ENCODE measurements around the gene ENOX2. TPM values are rescaled to one million over a fixed set of nuclear protein-coding genes. Genes with fewer than 3 reads are reported as not detected.
"Not testable (repeated sequence)": the region's sequence is repeated elsewhere in the genome, so short reads cannot be mapped to it uniquely, and the experiment has no call there.

ENOX2 gene
- total RNA-seq, 4 donors from 2014 or later: 1.5 to 10.4 (median 4.6) TPM

DNA sequence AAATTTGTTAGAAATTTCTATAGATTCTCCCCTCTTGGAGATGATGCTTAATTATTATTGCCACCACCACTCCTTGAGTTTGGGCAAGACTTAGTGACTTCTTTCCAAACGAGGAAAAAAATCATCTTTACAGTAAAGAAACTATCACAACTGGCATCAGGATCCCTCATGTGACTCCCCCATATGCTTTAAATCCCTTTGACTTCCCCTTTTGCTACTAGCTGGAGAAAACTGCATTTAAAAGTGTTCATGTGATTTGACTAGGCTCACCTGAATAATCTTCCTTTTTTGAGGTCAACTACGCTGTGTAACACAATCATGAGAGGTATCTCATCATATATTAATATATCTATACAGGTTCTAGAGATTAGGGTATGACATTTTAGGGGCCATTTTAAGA is 30.3 kb upstream of the ENOX2 start:
- WGBS, 2 donors (ENCODE audit: low coverage in 1 of 2): 63% methylated on average over 2 of the region's 2 CpGs; no CpG with 5 or more reads in 1 of the 2 donors
- intact Hi-C loops (cut with DNase I; ENCODE audit: low total_unique reads): no loop called here
- no peak for TF ChIP-seq POLR2A (IDR thresholded peaks at IDR 0.05)
- TF ChIP-seq POLR2AphosphoS5 (IDR thresholded peaks at IDR 0.05): no peak
- Histone ChIP-seq H3K27me3 (no peaks in the 10 kb centered on the region), H3K4me3 (no peak overlapping the region), H3K36me3 (no peaks in the 10 kb centered on the region), H3K9me3 (no peaks in the 10 kb centered on the region), H3K27ac (no peak overlapping the region), H3K4me1 (no peaks in the 10 kb centered on the region)
- in situ Hi-C loops (cut with MboI; ENCODE audit: low pct_ligation_motif_present in 1 of 4, low pct_unique_long_range_greater_than_20kb in 1 of 4, low sequenced_read_pairs in 3 of 4): no loop called here
- no peak for DNase-seq

DNA sequence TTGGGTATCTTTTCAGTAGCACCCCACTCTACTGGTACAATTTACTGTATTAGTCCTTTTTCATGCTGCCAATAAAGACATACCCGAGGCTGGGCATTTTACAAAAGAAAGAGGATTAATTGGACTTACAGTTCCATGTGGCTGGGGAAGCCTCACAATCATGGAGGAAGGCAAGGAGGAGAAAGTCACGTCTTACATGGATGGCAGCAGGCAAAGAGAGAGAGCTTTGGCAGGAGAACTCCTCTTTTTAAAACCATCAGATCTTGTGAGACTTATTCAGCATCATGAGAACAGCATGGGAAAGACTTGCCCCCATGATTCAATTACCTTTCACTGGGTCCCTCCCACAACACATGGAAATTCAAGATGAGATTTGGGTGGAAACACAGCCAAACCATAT is 17.4 kb upstream of the ENOX2 start:
- H3K9me3 ChIP-seq; DNase-seq; H3K4me1 ChIP-seq; H3K27ac ChIP-seq; H3K4me3 ChIP-seq; H3K36me3 ChIP-seq; H3K27me3 ChIP-seq; intact Hi-C loops (cut with DNase I; ENCODE audit: low total_unique reads): not testable (repeated sequence)
- in situ Hi-C loops (cut with MboI; ENCODE audit: low pct_ligation_motif_present in 1 of 4, low pct_unique_long_range_greater_than_20kb in 1 of 4, low sequenced_read_pairs in 3 of 4): loop anchor here (25.0 kb wide), 3 partner anchors 383 to 1308 kb away; partner anchors contain the start of gene GPR119 (in 2 of the 4)
- WGBS, 2 donors (ENCODE audit: low coverage in 1 of 2): 37% methylated on average over 2 of the region's 2 CpGs; no CpG with 5 or more reads in 1 of the 2 donors

DNA sequence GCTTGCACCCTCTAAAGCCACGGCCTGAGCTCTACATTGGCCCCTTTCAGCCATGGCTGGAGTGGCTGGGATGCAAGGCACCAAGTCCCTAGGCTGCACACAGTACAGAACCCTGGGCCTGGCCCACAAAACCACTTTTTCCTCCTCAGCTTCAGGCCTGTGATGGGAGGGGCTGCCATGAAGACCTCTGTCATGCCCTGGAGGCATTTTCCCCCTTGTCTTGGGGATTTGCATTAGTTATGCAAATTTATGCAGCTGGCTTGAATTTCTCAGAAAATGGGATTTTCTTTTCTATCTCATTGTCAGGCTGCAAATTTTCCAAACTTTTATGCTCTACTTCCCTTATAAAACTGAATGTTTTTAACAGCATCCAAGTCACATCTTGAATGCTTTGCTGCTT is 16.7 kb upstream of the ENOX2 start:
- H3K9me3 ChIP-seq; H3K27ac ChIP-seq; H3K4me3 ChIP-seq; H3K4me1 ChIP-seq; DNase-seq; H3K36me3 ChIP-seq; H3K27me3 ChIP-seq; intact Hi-C loops (cut with DNase I; ENCODE audit: low total_unique reads): not testable (repeated sequence)
- 45% methylated on average over 1 of the region's 1 CpG; no CpG with 5 or more reads in 1 of the 2 donors for WGBS, 2 donors (ENCODE audit: low coverage in 1 of 2)
- in situ Hi-C loops (cut with MboI; ENCODE audit: low pct_ligation_motif_present in 1 of 4, low pct_unique_long_range_greater_than_20kb in 1 of 4, low sequenced_read_pairs in 3 of 4): loop anchor here (10.0 to 25.0 kb wide), 5 partner anchors 375 to 1307 kb away; partner anchors contain the start of gene GPR119 (in 2 of the 4)

DNA sequence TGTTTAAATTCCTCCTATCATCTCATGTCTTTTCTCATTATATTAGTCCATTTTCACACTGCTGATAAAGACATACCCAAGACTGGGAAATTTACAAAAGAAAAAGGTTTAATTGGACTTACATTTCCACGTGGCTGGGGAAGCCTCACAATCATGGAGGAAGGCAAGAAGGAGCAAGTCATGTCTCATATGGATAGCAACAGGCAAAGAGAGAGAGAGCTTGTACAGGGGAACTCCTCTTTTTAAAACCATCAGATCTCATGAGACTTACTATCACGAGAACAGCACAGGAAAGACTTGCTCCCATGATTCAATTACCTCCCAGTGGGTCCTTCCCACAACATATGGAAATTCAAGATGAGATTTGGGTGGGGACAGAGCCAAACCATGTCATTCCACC is 15.5 kb upstream of the ENOX2 start:
- H3K27ac ChIP-seq; H3K27me3 ChIP-seq; intact Hi-C loops (cut with DNase I; ENCODE audit: low total_unique reads); H3K4me3 ChIP-seq; H3K36me3 ChIP-seq; DNase-seq; H3K9me3 ChIP-seq; H3K4me1 ChIP-seq: not testable (repeated sequence)
- WGBS, 2 donors (ENCODE audit: low coverage in 1 of 2): 31 to 33% methylated on average over 2 of the region's 2 CpGs
- in situ Hi-C loops (cut with MboI; ENCODE audit: low pct_ligation_motif_present in 1 of 4, low pct_unique_long_range_greater_than_20kb in 1 of 4, low sequenced_read_pairs in 3 of 4): loop anchor here (10.0 to 25.0 kb wide), 5 partner anchors 374 to 1306 kb away; partner anchors contain the start of gene GPR119 (in 2 of the 4)

DNA sequence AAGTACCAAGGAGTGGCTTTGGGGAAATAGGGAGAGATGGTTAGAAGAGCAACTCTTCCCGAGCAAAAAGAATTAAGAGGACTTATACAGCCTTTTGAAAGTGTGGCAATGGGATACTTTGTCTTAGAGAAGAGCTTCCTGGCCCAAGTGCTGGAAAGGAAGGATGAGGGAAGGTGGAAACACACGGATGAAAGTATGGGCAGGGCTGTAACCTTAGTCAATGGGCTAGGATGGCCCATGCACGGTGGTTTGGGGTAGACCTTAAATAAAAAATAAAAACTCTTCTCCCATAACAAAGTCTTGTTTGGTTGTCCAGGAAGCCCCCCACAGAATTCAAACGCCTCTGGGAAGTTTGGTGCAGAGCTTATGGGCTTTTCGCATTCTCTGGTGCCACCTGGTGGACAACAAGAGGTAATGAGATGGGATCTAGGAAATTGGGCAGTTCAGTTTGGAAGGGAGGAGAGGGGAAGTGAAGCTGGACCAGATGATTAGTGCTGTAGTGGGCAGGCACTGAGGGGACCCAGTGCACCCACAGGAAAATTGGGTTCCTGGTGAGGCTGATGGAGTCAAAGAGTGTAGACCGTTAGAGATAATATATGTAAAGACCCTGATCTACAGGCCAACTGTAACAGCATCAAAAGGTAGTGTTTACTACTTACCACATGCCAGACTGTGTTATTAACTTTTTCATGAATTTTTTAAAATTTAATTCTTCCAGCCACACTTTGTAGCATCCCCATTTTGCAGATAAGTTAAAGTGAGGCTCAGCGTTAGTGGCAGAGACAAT is 13.8 kb upstream of the ENOX2 start:
- intact Hi-C loops (cut with DNase I; ENCODE audit: low total_unique reads): no loop called here
- in situ Hi-C loops (cut with MboI; ENCODE audit: low pct_ligation_motif_present in 1 of 4, low pct_unique_long_range_greater_than_20kb in 1 of 4, low sequenced_read_pairs in 3 of 4): loop anchor here (10.0 to 25.0 kb wide), 5 partner anchors 372 to 1305 kb away; partner anchors contain the start of gene GPR119 (in 2 of the 4)
- WGBS, 2 donors (ENCODE audit: low coverage in 1 of 2): 32 to 57% methylated on average over 1 to 7 of the region's 7 CpGs
- Histone ChIP-seq H3K4me3 (no peak overlapping the region), H3K9me3 (no peaks in the 10 kb centered on the region), H3K36me3 (no peaks in the 10 kb centered on the region), H3K27me3 (no peaks in the 10 kb centered on the region), H3K4me1 (no peaks in the 10 kb centered on the region), H3K27ac (no peak overlapping the region)
- DNase-seq: peak; percentile 35
- TF ChIP-seq, protein P1, sequence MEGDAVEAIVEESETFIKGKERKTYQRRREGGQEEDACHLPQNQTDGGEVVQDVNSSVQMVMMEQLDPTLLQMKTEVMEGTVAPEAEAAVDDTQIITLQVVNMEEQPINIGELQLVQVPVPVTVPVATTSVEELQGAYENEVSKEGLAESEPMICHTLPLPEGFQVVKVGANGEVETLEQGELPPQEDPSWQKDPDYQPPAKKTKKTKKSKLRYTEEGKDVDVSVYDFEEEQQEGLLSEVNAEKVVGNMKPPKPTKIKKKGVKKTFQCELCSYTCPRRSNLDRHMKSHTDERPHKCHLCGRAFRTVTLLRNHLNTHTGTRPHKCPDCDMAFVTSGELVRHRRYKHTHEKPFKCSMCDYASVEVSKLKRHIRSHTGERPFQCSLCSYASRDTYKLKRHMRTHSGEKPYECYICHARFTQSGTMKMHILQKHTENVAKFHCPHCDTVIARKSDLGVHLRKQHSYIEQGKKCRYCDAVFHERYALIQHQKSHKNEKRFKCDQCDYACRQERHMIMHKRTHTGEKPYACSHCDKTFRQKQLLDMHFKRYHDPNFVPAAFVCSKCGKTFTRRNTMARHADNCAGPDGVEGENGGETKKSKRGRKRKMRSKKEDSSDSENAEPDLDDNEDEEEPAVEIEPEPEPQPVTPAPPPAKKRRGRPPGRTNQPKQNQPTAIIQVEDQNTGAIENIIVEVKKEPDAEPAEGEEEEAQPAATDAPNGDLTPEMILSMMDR (IDR thresholded peaks at IDR 0.05): peak; percentile 57 to 87 (median 65)
- TF ChIP-seq POLR2AphosphoS5 (IDR thresholded peaks at IDR 0.05): no peak

DNA sequence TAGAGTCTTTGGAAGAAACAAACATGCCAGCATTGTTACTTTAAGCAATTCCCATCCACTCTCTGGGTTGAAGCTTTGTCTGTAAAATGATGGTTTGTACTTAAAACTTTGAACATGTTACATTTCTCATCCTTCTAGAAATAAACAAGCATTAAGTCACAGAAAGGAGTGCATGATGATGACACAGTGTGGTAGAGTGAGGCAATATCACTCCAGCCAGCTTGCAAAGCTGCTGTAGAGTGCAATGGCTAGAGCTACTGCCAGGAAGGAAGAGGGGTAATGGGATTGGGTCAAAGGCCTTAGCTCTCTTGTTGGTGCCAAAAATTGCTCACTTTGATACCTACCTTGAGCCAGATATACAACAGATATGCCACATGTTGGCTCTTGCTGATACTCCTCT is 12.3 kb upstream of the ENOX2 start:
- intact Hi-C loops (cut with DNase I; ENCODE audit: low total_unique reads): loop anchor here (2.0 kb wide), 1 partner anchor 525 kb away; no protein-coding TSS in a partner anchor
- H3K36me3 ChIP-seq: no peaks in the 10 kb centered on the region
- in situ Hi-C loops (cut with MboI; ENCODE audit: low pct_ligation_motif_present in 1 of 4, low pct_unique_long_range_greater_than_20kb in 1 of 4, low sequenced_read_pairs in 3 of 4): loop anchor here (10.0 to 25.0 kb wide), 5 partner anchors 371 to 1303 kb away; partner anchors contain the start of gene GPR119 (in 2 of the 4)
- TF ChIP-seq POLR2AphosphoS5 (IDR thresholded peaks at IDR 0.05): no peak
- no peak for TF ChIP-seq POLR2A (IDR thresholded peaks at IDR 0.05)
- TF ChIP-seq, protein P1 (IDR thresholded peaks at IDR 0.05): no peak
- no peak for TF ChIP-seq EP300 (IDR thresholded peaks at IDR 0.05; ENCODE audit: low read depth)
- no peaks in the 10 kb centered on the region for H3K27me3 ChIP-seq
- no peaks in the 10 kb centered on the region for H3K9me3 ChIP-seq
- no peaks in the 10 kb centered on the region for H3K4me1 ChIP-seq
- H3K4me3 ChIP-seq: no peak overlapping the region
- H3K27ac ChIP-seq: no peak overlapping the region
- DNase-seq: no peak
